Testis (tissue), 3 donors: ENCODE results near the gene RHPN2. TPM values are rescaled to one million over a fixed set of nuclear protein-coding genes. Genes with fewer than 3 reads are reported as not detected.

Experiments
- DNase-seq: peaks from one replicate; pipeline ENCODE4 v3.0.0-alpha.2; 2019
- H3K27ac ChIP-seq, 2 donors: fragments of 200-600 bp; sonication (generic); one replicate each; pipeline ENCODE4 v1.5.1; 2019
- H3K27me3 ChIP-seq: fragments of 200-600 bp; sonication (generic); one replicate; pipeline ENCODE4 v1.5.1; 2019
- H3K36me3 ChIP-seq: fragments of 200-600 bp; sonication (generic); one replicate; pipeline ENCODE4 v1.5.1; 2017; ENCODE audit warnings: low read depth; ENCODE audit errors: missing control alignments
- H3K4me1 ChIP-seq: fragments of 200-600 bp; sonication (generic); one replicate; pipeline ENCODE4 v1.5.1; 2019
- H3K4me3 ChIP-seq, 2 donors: fragments of 200-600 bp; sonication (generic); one replicate each; pipeline ENCODE4 v1.5.1; 2017 to 2019
- H3K9me3 ChIP-seq: fragments of 200-600 bp; sonication (generic); one replicate; pipeline ENCODE4 v1.5.1; 2017
- CTCF ChIP-seq, 3 experiments: fragments of 450-650 bp in 2 of 3; fragments of 200-600 bp in 1 of 3; sonication (generic) in 1 of 3; IDR thresholded peaks; one replicate each; pipeline ENCODE4 v1.5.1; 2016 to 2019; ENCODE audit warnings: antibody characterized with exemption in 3 of 3, mild to moderate bottlenecking in 2 of 3, moderate library complexity in 1 of 3
- POLR2A ChIP-seq: fragments of 450-650 bp; IDR thresholded peaks from one replicate; pipeline ENCODE4 v1.6.1; 2017; ENCODE audit warnings: antibody characterized with exemption, mild to moderate bottlenecking, moderate library complexity
- WGBS, 2 donors: methylation state at CpG; one replicate each; pipeline ENCODE4 v1.1.5; 2018; 5-methylcytosine and 5-hydroxymethylcytosine counted together
- intact Hi-C: fragments of 100-400 bp; cut with DNase I; formaldehyde crosslinking; loops from one replicate; pipeline ENCODE4 v1.15.1; 2023; ENCODE audit warnings: low total_unique reads
- polyA plus RNA-seq: library from polyadenylated mRNA; stranded (reverse); fragments of 350-450 nt; fragmentation: Illumina TruSeq; extraction: RNeasy Lipid Tissue Mini Kit (QIAGEN cat#74804); gene quantifications from one replicate; pipeline ENCODE4 v1.2.3, GENCODE V29; 2014; ENCODE audit warnings: low read depth, low replicate concordance; ENCODE audit not compliant: insufficient read depth
- total RNA-seq, 2 donors: library from RNA; depleted of rRNA; stranded (reverse); fragments of >200 nt; gene quantifications; one replicate each; pipeline ENCODE4 v1.2.3, GENCODE V29; 2016

Gene RHPN2
- total and polyA plus RNA-seq, 3 donors from 2014 or later: 3.5 to 8.1 (median 4.0) TPM

DNA sequence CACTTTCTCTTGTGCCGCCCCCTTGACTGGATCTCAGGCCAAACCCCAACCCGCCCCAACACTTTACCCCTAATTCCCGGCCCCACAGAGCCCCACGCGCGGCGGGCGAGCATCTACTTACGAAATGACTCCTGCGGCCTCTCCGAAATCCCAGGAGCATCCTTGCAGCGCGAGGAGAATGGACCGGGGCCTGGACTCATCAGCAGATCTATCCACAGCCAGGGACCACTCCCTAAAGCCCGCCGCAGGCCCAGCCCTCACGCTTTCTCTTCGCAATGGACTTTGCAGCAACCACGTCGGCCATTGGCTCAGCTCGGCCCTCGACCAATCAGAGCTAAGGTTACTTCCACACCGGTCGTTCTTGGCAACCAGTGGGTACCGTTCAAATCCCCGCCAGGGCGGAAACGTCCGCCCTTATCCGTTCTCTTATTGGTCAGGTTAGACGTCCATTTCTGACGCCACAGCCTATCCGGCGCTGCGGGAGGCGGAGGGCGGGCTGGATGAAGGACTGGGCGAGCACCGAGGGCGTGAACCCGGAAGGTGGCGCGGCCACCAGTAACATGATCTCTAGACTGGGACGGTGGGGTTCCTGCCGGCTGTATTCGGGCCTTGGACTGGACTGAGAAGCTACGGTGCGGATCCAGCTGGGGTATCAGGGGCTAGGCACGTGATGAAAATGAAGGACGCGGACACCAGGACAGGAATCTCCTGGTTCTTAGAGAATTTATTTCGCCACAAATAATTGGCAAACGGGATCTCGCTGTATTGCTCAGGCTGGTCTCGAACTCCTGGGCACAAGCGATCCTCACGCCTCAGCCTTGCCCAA, 92.8 kb downstream of the RHPN2 start, which contains the start of the genes CEP89 and FAAP24:
Gene CEP89 (minus strand): TSS at position 244 of the 826 bp plus-strand sequence. CDS start 84 bp downstream, at position 160.
Gene FAAP24 (plus strand): TSS at position 528 of the 826 bp plus-strand sequence. CDS start 955 bp downstream, outside the sequence.
- TF ChIP-seq CTCF (IDR thresholded peaks at IDR 0.05) (no peak), POLR2A (no peak)
- Histone ChIP-seq H3K36me3 (no peaks in the 10 kb centered on the region), H3K27me3 (no peaks in the 10 kb centered on the region), H3K9me3 (no peaks in the 10 kb centered on the region), H3K27ac (peak within 1 kb of the TSS; percentile 24 to 62), H3K4me3 (peak within 1 kb of the TSS; percentile 66 to 79), H3K4me1 (peaks cover 5% of the 10 kb centered on the region)
- intact Hi-C loops: no loop called here
- peak; percentile 99 for DNase-seq
- 0 to 2% methylated on average over 27 to 57 of the region's 57 CpGs for WGBS, 2 donors

DNA sequence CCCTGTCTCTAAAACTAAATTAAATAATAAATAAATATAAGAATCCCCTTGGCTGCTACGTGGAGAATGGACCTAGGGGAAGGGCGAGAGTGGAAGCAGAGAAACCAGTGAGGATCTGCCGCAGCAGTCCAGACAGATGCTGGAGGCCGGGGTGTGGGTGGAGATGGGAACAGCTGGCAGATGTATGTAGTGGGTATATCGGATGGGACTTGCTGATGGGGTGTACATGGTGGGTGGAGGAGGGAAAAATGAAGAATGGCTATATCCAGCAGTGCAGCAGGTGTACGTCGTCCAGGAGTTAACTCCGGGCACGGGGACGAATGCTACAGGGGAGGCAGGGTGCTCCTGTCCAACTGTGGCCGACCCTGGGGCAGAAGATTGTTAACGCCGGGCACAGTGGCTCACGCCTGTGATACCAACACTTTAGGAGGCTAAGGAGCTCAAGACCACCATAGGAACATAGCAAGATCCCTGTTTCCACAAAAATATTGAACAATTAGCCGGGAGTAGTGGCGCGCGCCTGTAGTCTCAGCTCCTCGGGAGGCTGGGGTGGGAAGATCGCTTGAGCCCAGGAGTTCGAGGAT, 93.6 kb downstream of the RHPN2 start:
- 8 to 20% methylated on average over 21 of the region's 21 CpGs for WGBS, 2 donors
- intact Hi-C loops: no loop called here
- Histone ChIP-seq H3K27ac (peak overlapping the region; percentile 20 to 24), H3K36me3 (no peaks in the 10 kb centered on the region), H3K9me3 (no peaks in the 10 kb centered on the region), H3K4me1 (peaks cover 5% of the 10 kb centered on the region), H3K4me3 (peak overlapping the region; percentile 66 to 79), H3K27me3 (no peaks in the 10 kb centered on the region)
- no peak for DNase-seq
- TF ChIP-seq POLR2A (no peak), CTCF (IDR thresholded peaks at IDR 0.05) (no peak)

- H3K27me3 ChIP-seq: no peaks in the 10 kb centered on the region
- whole genome bisulfite sequencing, 2 donors: 96 to 100% methylated on average over 1 to 9 of the region's 10 CpGs
- peaks cover 5% of the 10 kb centered on the region for H3K4me1 ChIP-seq
- DNase-seq: no peak
- no peaks in the 10 kb centered on the region for H3K9me3 ChIP-seq
- TF ChIP-seq POLR2A: no peak
- no peak for TF ChIP-seq CTCF (IDR thresholded peaks at IDR 0.05)
- H3K27ac ChIP-seq: no peak overlapping the region
- H3K36me3 ChIP-seq: no peaks in the 10 kb centered on the region
- intact Hi-C loops: no loop called here
- no peak overlapping the region for H3K4me3 ChIP-seq
Observed at GRCh38 chr19:32969549-32969948, 95.1 kb downstream of the RHPN2 start.

DNA sequence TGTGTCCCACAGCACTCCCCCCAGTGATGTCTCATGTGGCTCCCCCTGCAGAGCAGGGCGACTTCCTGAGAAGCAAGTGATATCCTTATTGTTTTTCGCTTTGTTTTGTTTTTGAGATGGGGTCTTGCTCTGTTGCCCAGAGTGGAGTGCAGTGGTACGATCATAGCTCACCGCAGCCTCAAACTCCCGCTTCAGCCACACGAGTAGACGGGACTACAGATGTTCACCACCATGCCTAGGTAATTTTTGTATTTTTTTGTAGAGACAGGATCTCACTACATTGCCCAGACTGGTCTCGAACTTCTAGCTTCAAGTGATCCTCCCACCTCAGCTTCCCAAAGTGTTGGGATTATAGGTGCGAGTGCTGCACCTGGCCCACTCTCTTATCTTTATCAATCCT, 97.9 kb downstream of the RHPN2 start:
- Histone ChIP-seq H3K4me1 (peaks cover 5% of the 10 kb centered on the region), H3K36me3 (no peaks in the 10 kb centered on the region), H3K4me3 (no peak overlapping the region), H3K9me3 (no peaks in the 10 kb centered on the region), H3K27me3 (no peaks in the 10 kb centered on the region), H3K27ac (no peak overlapping the region)
- no peak for TF ChIP-seq POLR2A
- no peak for TF ChIP-seq CTCF (IDR thresholded peaks at IDR 0.05)
- DNase-seq: no peak
- intact Hi-C loops: no loop called here
- WGBS, 2 donors: 95% methylated on average over 9 of the region's 9 CpGs
